Measurements from ENCODE around the gene CHST14.

Gene CHST14

DNA sequence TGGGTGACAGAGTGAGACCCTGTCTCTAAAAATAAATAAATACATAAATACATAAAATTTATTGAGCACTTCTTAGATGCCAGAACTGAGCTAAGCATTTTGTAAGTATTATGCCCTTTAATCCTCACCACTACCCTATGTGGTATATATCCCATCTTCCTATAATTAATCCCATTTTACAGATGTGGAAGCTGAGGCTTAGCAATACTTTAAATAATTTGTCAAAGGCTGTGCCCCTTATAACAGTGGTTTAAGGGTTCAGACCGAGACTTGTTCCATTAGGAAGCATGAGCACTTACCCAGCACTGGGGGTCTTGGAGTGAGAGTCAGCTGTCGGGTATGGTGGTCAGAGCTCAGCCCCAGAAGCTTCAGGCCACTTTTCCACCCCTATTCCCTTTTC, 7.5 kb upstream of the CHST14 start:
- DNase-seq (ENCODE audit: low spot score), result no peak

DNA sequence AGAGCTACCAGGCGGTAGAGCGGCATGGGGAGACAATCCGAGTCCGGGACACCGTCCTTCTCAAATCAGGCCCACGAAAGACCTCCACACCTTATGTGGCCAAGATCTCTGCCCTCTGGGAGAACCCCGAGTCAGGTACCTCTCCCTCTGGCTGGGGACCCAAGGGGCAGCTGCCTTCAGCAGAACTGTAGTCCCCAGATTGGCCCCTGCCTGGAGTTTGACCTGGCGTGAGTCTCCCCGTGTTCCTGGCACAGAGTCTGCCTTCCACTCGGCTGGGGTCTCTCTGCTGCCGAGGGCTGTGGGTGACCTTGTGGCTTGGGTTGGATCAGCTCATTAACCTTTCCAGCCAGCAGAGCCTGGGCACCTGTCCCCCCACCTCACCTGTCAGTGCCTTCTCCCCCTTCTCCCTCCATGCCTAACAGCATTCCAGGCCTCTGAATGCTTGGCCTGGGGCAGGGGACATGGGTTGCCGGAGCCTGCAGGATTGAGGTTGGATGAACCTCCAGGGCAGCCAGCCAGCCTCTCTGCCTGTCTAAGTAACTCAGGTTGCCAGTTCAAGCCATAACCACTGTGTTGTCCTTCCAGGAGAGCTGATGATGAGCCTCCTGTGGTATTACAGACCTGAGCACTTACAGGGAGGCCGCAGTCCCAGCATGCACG, 6.8 kb upstream of the CHST14 start:
- no peak for DNase-seq (ENCODE audit: low spot score)

DNA sequence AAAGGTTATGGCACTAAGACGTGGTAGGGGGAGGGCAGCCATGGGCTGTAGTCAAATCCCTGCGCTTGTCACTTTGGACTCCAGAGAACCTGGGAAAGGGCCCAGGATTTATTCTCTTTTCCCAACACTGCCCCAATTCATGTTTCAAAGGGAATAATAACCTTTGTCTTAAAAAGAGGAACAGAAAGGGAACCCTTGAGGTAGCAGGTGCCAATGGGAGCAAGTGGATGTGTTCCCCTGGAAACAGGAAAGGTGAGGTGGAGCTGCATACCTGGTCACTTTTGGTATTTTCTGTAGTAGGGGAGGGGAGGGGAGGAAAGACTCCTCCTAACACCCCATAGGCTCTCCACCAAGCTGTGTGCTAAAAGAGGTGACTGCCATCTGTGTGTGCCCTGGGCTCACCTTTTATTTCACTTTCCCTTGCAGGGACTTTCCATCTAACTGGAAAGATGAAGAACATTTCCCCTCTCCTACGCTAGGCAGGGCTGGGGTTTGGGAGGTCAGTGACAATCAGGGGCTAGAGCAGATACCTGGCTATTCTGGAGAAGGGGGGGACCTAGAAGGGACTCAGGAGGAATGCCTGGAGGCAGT, 6.1 kb upstream of the CHST14 start:
- DNase-seq (ENCODE audit: low spot score), result no peak

DNA sequence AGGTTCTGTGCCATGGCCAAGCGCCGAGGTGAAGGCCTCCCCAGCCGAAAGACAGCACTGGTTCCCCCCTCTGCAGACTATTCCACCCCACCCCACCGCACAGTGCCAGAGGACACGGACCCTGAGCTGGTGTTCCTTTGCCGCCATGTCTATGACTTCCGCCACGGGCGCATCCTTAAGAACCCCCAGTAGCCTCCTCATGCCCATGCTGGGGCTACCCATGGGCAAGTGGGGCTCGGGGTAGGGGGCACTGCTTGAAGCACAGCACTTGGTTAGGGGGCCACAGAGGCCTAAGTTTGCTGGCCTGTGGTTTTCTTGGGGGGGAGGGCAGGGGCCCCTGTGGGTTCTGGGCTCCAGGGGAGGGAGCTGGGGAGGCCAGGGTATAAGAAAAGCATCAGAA, 4.8 kb upstream of the CHST14 start:
- DNase-seq (ENCODE audit: low spot score), result no peak

DNA sequence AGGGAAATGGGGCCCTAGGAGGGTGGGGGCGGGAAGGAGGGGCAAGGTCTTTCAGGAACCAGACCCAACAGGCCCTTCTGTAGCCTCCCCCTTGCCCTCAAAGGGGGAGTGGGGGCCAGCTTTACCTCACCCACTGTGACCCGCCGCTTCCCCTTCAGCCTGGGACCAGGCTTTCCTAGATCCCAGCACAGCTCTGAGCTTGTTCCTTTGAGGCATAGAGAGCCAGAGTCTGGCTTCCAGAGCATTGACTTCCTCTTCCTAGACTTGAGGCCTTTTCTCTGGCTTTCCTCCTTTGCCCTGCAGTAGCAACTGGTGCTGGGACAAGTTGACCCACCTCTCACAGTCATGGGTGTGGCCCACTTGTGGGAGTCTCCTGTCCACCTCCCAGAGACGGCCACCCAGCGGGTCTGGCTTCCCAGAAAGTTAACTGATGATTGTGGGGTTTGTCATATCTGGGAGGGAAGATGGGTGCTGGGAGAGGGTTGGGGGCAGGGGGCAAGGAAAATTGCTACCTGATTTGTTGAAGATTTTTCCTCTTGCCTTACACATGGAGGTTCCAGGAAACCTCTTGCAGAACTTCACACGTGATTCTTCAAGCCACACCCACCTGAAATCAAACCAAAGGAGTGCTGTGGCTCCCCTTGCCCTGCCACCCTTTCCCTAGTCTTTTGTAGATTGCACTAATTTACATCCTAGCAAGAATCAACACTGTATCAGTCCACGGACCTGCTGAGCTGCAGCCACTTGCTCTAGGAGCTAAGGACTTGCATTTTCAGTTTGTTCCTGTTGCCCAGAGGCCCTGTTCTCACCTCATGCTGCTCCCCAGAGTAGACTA, 4.1 kb upstream of the CHST14 start:
- DNase-seq (ENCODE audit: low spot score), result no peak

DNA sequence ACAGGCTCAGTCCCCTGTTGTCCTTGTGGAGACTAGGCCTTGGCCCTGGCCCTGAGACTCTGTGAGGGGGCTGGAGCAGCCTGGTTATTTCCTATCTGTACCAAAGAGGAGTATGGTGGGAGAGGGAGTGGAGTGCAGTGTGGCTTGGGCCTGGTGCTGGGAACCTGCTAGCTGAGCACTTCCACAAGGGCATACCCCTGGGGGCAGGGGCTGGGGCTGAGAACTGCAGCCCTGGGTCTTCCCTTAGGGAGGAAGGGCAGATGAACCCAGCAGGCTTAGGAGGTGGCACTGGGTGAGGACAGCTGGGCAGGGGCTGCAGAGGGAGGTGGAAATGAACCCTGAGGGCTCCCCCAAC, 3.5 kb upstream of the CHST14 start:
- no peak for DNase-seq (ENCODE audit: low spot score)

DNA sequence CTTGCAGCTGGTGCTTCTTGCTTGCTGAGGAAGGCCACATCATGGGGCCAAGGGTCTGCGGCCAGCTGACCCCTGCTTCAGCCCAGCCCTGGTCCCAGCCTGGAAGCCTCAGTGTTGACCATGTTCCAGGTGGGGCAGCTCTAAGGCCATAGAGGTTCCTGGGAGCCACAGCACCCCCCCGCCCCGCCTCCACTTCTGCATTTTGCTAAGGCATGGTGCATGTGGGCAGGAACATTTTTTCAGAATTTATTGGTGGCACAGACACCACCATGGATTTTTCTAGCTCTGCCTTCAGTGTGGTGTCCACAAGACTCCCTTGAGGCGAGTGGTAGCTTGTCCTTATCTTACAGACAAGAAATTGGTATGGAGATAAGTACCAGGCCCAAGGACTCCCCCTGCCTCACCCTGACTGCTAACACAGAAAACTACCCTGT, 1.9 kb upstream of the CHST14 start:
- no peak for DNase-seq (ENCODE audit: low spot score)

DNA sequence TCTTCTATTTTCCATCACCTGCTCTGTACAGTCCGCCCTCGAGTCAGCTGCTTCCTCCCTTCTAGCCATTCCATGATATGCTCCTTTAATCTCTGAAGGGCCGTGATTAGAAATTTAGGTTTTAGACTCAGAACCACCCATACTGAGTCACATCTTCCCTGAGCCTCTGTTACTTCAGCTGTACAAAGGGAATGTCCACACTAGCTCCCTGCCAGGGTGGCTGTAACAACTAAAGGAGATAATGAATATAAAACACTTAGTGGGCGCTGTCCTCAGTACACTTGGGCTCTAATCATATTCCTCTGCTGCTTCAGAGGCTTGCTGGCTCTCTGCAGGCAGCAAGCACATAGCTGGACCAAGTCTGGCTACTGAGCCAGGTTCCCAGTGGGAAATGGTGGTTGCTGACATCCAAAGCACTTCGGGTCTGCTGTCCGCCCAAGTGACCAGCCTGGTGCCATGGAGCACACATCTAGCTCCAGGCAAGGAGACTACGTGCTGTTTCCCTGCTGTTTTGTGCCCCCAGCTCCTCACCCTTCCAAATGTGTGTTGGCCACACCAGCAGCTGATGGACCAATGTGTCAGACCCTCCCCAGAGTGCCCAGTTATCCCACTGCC, 901 bp upstream of the CHST14 start:
- DNase-seq (ENCODE audit: low spot score), result no peak

DNA sequence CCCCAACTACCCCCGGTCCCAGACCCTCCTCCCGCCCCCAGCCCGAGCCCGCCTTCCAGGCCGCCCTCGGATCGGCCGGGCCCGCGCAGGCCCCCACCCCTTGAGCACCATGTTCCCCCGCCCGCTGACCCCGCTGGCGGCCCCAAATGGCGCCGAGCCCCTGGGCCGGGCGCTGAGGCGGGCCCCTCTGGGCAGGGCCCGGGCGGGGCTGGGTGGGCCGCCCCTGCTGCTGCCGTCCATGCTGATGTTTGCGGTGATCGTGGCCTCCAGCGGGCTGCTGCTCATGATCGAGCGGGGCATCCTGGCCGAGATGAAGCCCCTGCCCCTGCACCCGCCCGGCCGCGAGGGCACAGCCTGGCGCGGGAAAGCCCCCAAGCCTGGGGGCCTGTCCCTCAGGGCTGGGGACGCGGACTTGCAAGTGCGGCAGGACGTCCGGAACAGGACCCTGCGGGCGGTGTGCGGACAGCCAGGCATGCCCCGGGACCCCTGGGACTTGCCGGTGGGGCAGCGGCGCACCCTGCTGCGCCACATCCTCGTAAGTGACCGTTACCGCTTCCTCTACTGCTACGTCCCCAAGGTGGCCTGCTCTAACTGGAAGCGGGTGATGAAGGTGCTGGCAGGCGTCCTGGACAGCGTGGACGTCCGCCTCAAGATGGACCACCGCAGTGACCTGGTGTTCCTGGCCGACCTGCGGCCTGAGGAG, 472 bp downstream of the CHST14 start:
- no peak for DNase-seq (ENCODE audit: low spot score)

DNA sequence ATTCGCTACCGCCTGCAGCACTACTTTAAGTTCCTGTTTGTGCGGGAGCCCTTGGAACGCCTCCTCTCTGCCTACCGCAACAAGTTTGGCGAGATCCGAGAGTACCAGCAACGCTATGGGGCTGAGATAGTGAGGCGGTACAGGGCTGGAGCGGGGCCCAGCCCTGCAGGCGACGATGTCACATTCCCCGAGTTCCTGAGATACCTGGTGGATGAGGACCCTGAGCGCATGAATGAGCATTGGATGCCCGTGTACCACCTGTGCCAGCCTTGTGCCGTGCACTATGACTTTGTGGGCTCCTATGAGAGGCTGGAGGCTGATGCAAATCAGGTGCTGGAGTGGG, 995 bp downstream of the CHST14 start:
- peak; percentile 16 for DNase-seq (ENCODE audit: low spot score)

DNA sequence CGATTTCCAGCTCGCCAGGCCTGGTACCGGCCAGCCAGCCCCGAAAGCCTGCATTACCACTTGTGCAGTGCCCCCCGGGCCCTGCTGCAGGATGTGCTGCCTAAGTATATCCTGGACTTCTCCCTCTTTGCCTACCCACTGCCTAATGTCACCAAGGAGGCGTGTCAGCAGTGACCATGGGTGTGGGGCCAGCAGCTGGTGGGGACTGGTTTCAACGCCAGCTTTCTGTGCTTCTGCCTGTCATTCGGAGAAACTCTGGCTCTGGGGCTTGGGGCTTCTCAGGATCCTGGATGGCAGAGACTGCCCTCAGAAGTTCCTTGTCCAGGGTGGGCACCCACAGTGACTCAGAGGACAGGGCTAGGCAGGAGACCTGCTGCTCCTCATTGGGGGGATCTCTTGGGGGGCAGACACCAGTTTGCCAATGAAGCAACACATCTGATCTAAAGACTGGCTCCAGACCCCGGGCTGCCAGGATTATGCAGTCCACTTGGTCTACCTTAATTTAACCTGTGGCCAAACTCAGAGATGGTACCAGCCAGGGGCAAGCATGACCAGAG, 1.5 kb downstream of the CHST14 start:
- DNase-seq (ENCODE audit: low spot score), result no peak

DNA sequence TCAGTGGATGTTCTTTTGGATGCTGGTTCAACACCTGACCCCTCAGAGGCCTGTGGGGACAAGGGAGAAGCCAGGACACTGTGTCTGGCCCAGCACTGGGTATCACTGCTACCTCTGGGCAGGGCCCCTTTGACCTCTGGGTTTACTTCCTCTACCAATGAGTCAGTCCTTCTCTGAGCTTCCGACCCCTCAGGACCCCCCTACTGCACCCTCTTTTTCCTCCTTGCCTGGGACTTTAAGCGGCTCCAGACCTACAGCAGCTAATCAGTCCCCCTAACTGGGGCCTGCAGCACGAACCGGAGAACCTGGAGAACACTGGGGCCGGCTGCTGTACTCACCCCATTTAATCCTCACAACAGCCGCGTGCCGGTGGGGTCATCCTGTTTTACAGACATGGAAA, 3.8 kb downstream of the CHST14 start:
- no peak for DNase-seq (ENCODE audit: low spot score)

DNA sequence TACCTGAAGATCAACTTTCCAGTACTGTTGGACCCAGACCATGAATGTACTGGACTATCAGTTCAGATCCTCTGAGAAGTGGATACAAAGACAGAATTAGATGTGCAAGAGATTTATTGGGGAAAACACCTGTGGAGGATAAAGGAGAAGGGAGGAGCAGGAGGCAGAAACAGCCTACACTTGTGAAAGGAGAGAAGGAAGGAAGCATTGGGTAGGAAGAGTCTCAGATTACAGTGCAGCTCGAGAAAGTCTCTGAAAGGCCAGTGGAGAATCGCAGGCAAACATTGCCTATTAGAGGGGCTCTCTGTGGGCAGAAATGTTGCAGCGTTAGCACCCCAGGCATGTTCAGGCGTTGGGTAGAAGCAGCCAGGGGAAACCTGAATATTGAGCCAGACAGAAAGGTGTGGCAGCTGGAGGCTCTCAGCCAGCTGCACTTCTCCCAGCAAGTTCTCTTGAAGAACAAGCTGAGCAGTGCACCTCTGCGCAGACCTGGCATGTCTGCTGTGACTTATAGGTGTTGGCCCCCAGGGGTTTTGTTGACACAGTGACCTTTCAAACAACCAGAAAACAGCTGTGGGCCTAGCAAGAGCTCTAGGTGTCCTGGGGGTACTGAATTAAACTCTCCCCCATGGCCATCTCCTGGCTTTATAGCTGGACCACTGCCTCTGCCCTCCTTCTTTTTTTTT, 7.0 kb downstream of the CHST14 start:
- no peak for DNase-seq (ENCODE audit: low spot score)

DNA sequence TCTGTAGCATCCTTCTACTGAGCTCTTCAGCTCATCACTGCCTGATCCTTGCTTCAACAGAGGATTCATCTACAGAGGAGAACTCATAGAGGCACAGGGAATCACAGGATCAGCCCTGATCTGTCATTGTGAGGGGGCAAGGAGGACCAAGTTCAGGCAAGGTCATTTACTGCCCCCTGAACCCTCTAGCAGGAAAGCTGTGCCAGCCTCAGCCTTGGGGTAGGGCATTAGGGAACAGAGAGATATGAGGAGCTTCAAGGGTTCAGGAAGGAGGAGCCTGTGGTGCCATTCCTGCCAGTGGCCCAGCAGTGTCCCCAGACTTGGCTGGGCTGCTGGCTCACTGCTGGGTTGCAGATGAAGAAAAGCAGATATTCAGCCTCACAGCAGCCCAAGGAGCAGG, 8.2 kb downstream of the CHST14 start:
- no peak for DNase-seq (ENCODE audit: low spot score)

DNA sequence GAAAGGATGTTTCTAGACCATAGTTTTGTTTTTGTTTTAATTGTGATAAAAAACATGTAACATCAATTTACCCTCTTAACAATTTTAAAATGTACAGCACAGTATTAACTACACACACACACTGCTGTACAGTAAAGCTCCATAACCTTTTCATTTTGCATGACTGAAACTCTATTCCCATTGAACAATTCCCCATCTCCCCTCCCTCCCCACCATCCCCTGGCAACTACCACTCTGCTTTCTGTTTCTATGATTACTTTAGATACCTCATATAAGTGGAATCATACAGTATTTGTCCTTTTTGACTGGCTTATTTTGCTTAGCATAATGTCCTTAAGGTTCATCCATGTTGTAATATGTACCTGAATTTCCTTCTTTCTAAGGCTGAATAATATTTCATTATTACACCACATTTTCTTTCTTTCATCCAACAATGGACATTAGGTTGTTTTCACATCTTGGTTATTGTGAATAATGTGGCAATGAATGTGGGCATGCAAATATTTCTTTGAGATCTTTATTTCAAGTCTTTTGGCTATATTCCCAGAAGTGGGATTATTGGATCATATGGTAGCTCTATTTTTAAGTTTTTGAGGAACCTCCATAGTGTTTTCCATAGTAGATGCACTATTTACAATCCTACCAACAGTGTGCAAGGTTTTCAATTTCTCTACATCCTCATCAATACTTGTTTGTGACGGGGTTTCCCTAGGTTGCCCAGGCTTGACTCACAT, 10.7 kb downstream of the CHST14 start:
- DNase-seq (ENCODE audit: low spot score), result no peak

DNA sequence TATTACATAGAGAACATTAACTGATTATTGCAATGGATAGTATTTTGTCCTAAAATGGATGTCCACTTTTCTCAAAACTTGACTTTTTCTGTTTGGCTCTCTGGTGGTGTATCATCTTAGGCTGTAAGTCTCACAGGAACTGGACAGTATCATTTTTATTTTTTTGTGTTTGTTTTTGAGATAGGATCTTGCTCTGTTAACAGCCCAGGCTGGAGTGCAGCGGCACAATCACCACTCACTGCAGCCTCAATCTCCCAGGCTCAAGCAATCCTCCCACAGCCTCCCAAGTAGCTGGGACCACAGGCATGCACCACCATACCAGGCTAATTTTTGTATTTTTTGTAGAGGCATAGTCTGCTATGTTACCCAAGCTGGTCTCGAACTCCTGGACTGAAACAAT, 13.1 kb downstream of the CHST14 start:
- DNase-seq (ENCODE audit: low spot score), result no peak

DNA sequence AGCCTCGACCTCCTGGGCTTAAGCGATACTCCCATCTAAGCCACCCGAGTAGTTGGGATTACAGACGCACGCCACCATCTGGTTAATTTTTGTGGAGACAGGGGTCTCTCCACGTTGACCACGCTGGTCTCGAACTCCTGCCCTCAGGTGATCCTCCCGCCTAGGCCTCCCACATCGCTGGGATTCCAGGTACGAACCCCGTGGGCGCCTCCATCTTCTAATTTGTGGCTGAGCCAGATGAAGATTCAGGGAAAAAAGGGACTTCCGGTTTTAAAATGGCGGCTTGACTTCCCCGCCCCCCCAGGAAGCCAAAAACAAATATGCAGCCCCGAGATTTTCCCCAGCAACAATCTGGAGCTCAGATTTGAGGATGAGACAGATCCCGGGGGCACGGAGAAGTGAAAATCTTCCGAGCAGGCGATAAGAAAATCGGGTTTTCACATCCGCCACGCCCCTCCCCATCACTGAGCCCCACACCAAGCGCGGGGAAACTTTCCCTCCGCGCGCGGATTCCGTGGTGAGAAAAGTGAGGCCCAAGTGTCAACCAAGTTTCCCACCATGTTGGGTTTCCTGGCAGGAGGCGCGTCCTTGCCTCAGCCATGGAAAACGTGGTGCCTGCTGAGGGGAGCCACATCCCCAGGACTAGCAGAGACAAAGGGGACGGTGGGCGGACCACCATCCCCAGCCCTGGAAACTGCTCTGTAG, 15.4 kb downstream of the CHST14 start:
- DNase-seq (ENCODE audit: low spot score), result no peak

DNA sequence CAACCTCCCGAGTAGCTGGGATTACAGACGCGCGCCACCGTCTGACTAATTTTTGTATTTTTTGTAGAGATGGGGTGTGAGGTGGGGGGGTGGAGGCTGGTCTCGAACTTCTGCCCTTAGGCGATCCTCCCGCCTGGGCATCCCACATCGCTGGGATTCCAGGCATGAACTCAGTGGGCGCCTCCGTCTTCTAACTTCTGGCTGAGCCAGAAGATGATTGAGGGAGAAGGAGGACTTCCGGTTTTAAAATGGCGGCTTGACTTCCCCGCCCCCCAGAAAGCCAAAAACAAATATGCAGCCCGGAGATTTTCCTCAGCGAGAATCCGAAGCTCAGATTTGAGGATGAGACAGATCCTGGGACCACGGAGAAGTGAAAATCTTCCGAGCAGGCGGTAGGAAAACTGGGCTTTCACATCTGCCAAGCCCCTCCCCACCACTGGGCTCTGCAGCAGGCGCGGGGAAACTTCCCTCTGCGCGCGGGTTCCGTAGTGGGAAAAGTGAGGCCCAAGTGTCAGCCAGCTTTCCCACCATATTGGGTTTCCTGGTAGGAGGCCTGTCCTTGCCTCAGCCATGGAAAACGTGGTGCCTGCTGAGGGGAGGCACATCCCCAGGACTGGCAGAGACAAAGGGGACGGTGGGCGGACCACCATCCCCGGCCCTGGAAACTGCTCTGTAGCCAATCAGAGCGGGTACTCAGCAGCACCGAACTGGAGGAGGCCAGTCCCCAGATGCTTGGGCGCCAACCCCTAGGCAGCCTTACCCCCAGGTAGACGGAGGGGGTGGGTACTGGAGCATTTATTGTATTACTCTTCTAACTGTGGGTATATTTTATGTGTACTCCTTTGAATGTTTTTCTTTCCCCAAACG, 17.3 kb downstream of the CHST14 start:
- DNase-seq (ENCODE audit: low spot score), result no peak

Data from CD4-positive, alpha-beta T cell treated with Interleukin-2 at 100 ng/mL for 4 hours (primary cell).